GM19397 (cell line): ENCODE results near the gene TLE5.
A peak's percentile ranks its signal among the peaks of the same experiment; 100 is the strongest.
"Not testable (repeated sequence)": the region's sequence is repeated elsewhere in the genome, so short reads cannot be mapped to it uniquely, and the experiment has no call there.

ENCODE experiments used
- ATAC-seq: cut with Tn5 transposase; IDR thresholded peaks from one replicate; pipeline ENCODE4 v1.9.1; 2021; ENCODE audit warnings: mild to moderate bottlenecking, moderate library complexity; ENCODE audit not compliant: unreplicated experiment

TLE5 gene

DNA sequence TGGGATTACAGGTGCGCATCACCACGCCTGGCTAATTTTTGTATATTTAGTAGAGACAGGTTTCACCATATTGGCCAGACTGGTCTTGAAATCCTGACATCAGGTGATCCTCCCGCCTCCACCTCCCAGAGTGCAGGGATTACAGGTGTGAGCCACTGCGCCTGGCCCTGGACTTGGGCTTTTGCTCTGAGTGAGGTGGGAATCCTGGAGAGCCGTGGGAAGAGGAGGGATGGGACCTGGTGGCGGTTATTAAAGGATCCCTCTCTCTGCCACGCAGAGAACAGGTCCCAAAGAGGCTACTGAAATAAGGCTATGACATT, 1.7 kb upstream of the TLE5 start:
- ATAC-seq, result no peak

DNA sequence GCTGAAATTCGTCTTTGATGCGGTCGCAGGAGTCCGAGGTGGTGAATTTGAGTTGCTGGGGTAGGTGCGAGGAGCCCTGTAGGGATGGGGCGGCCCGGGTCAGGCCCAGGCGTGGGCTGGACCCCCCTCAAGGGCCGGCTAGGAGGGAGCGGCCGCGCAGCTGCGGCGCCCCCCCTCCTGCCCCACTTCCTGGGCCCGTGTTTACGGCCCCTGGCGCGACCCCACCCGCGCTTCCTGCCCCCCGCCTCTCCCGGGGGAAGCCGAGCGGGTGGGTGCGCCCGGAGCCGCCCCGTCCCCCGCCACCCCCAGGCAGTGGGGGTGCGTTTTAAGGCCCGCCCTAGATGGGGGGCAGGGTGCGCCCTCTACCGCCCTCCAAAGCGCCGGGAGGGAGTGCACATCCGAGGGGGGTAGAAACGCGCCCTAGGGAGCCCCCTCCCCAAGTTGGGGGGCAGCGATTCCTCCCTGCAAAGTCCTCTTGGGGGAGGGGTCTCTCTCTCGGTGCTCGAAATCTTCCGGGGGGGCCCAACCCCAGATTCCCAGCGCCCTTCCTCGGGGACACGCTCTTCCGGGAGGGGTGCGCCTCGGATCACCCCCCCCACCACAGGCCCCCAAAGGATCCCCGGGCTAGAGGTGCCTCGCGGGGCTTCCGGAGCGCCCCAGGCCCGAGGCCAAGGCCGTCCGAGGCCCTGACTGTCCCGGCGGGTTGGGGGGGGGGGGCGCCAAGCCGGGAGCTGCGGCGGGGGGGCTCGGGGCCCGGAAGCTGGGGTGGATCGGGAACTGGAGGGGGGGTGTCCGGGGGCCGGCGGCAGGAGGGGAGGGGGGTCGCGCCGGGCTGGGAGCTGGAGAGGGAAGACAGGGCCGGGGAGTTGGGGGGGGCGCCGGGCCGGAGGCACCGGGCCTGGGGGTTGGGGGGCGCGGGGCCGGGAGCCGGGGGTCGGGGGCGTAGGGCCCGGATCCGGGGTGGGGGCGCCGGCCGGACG, 823 bp downstream of the TLE5 start:
- ATAC-seq, result peak; percentile 35

DNA sequence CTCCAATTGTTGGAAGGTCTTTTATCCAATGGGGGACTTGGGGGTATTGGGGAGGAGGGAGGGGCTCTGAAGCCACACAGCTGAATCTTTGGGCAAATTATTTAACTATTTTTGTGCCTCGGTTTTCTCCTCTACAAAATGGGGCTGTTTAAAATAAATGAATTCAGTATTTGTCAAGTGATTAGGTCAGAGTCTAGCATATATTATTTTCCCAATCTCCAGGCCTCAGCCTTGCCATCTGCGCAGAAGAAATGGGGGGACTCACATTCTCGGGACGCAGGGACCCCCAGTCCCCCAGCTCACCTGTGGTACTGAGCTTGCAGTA, 1.5 kb downstream of the TLE5 start:
- no peak for ATAC-seq

DNA sequence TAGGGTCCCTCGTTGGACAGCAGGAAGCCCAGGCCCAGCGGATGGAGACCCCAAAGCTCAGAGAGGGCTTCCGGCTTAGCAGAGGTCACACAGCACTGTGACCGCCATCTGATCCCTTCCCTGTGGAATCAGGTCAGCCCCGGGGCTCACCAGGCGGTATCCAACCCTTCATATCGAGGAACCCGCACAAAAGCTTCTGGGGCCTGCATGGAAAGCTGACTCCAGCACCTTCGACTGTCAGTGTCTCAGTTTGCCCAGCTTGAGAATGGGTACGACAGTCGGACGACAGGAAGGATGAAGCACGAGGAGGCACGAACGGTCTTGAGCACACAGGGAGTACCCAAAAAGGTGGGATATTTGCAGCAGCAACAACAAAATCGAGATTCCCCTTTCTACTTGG, 2.6 kb downstream of the TLE5 start:
- ATAC-seq, result no peak

DNA sequence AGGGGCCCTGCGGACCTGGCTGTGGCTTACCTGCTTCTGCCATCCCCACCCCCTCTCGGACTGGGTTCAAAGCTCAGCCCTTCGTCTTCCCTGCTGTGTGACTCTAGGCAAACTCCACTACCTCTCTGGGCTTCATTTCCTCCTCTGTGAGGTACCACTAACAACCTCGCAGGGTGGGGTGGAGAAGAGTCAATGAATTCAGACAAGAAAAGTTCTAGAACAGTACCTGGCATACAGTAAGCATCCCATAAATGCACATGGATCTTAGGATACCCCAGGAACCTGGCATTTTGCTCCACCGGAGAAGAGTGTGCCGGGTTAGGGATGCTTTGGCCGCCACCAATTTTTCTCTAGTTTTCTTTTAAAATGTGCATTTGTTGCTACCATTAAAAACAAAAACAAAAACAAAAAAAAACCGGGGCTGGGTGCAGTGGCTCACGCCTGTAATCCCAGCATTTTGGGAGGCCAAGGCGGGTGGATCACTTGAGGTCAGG, 3.4 kb downstream of the TLE5 start:
- no peak for ATAC-seq

DNA sequence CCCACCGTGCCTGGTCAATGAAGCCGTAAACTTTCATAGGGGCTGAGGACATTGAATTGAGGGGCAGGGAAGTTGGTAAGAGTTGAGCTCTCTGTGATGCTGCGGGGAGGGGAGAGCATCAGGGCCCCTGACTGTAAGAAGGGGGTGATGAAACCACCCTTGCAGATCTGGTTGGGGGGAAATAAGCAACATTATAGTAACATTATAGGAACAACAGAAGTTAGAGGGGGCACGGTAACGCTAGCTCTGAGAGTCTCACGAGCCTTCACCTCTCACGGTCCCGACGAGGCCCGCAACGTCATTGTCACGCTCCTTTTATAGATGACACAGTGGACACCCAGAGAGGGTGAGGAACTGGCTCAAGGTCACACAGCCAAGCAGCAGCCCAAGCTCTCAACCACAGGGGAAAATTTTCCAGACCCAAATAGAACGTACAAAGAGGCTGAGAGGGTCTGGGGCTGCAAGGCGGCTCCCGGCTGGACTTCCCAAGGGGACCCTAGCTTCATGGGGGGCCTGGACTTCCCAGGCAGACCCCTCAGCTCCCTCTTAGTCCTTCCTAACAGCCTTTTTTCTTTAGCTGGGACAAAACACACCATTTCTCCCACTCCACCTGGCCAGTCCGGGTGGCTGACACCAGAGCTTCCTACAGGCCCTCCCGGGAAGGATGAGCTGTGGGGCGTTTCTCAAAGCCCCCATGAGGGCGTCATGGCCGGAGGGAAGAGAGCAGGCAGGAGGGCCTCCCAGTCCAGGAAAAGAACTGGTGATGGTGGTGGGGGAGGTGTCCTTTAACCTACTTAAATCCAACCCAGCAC, 4.1 kb downstream of the TLE5 start:
- no peak for ATAC-seq

DNA sequence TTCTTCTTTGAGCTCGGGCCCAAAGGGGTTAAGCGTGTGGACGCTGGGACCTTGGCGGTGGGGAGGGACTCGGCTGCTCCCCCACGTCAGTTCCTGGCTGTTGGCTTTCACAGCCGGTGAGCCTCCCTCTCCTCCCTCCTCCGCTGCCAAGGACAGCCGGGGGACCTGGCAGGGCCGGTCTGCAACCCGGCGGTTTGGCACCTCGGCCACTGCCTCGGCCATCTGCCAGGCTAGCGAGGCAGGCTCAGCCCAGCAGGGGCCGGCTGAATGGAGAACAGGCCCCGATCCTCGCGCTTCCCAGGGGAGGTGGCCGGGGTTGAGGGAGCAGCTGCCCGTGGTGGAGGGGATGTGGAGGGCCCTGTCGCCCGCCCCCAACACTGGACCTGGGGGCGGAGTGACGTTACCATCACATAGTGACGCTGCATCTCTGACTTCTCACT, 5.0 kb downstream of the TLE5 start:
- ATAC-seq, result no peak

DNA sequence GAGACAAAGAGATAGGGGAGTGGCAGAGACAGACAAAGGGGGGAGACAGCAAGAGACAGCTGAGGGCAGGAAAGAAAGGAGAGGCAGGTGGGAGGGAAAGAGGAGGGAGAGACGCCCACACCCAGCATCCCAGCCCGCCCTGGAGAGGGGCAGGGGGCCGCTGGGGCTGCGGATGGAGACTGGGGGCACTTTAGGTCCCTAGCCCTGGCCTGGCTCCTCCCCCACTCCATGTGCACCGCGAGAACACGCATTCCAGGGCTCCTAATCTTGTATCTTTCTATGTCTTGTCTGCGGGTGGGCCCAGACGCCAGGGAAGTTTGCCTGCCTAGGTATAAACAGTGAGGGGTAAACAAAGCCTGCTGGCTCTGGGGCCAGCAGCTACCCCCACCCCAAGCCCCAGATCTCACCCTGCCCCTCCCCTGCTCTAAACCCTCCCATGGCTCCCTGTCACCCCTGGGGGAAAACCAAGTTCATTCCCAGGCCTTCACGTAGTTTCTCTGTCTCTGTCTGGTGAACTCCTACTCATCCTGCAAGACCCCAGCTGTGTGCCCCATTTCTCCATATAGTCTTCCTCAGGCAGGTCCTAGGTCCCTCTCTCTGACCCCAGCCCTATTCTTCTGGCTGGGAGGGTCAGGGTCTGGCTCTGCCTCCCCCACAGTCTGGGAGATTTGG, 5.7 kb downstream of the TLE5 start:
- no peak for ATAC-seq

DNA sequence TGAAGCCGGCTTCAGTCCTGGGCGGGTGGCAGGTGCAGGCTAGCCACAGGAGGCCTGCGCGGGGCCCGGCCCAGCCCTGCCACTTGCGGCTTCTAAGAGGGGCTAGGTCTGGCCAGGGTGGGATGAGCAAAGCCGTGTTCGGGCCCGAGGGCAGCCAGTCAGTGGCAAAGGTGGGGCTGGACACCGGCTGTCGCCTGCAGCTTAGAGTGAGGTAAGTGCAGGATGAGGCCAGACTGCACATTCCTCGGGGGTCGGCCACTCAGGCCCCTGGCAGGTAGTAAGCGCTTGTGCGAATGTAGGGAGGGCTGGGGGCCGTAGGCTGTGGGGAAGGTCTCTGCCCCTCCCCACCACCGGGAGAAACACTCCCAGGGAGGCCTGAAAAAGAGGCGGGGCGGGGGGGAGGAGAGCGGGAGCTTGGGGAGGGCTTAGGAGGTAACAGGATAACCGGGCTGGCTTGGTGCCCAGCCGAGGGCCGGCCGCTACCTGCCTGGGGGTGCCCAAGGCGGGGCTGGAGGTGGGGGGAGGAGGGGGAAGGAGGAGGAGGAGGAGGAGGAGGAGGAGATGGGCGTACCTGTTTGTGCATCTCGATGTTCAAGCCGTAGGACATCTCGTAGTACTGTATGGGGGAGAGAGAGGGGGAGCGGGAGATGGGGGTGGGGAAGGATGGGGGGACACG, 6.4 kb downstream of the TLE5 start:
- ATAC-seq, result no peak

DNA sequence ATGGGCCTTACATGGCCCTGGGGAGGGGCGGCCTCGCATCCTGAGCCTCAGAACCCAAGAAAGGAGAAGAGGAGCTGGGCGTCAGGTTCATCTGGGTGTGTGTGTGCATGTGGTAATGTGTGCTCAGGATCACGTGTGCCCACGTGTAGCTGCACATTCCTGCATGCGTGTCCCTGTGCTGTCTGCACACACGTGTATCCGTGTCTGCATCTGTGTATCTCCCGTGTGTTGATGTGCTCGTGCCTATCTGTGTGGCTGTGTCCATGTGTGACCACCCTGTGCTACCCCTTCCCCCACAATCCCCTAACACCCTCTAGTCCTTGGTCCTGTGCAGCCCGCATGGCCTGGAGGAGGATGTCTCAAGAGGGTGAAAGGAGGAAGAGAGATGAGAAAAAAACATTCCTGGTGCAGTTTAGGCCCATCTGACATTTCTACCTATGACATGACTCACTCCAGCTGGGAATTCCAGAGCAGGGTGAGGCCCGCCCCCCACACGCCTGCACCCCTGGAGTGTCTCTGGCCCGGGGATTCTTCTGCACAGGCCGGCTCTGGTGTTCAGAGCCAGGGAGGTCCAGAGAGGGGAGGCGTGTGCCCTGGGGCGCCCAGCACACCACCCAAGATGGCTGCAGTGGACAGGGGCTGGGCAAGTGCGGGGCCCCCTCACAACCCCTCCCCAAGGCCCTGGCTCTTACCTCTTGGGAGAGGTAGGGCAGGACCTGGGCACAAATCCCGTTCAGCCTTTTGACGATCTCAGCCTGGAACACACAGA, 7.1 kb downstream of the TLE5 start:
- no peak for ATAC-seq

DNA sequence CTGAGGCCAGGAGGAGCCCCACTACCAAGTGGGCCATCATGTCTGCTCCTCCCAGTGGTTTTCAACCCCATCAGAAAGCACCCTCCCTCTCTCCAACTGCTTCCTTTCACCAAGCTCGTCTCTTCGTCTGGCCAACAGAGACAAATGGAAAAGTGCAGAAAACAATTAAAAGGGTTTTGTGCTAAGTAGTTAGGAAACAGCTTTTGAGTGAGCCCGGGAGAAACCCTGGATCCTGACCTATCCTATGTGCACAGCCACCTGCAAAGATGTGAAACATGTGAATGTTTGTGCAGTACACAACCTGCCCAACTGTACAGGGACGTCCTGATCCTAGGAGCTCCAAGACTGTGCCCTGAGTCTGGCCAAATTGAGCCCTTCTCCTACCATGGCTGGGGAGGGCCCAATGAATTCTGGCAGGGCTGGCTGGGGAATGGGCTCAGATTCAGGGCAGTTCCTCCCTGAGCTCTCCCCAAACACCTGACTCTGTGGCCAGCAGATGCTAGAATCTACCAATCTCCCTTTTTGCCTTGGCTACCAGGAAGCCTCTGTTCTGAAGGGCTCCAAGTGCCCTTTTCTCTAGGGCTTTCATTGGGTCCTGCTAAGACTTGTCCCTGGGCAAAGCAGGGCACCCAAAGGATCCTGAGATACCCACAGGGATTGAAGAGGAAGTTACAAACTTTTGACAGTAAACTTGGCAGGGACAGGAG, 7.9 kb downstream of the TLE5 start:
- ATAC-seq, result no peak

DNA sequence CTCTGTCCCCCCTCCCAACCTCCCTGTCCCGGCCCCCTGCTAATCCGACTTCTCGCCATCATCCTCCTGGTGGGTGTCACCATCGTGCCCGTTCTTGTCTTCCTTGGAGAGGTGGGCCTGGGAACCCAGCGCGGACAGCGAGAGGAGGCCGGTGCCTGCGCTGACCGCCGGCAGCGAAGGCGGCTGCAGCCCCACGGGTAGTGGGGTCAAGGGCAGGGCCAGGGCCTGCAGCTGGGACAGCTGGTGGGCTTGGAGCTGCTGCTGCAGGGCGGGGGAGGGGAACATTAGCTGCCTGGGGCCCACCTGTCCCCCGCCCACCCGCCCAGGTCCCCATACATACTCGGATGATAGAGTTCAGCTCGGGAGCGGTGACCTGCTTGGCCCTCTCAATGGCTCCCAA, 8.5 kb downstream of the TLE5 start:
- no peak for ATAC-seq

DNA sequence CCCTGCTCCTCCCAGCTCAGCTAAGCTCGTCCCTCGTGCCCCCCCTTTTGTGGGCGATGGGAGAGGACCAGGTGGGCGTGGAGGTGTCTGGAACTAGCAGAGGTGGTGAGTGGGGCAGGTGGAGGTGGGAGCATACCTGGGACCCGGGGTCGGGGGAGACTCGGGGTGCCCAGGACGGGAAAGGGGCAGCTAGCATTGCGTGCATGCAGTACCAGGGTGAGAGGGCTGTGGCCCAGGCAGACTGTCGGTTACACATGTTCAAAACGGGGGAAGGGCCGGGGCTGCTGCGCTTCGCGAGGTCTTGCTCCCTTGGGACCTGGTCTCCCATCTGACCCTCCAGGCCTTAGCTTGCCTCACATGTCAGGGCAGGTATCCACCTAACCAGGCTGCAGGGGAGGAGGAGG, 9.1 kb downstream of the TLE5 start:
- ATAC-seq, result no peak

DNA sequence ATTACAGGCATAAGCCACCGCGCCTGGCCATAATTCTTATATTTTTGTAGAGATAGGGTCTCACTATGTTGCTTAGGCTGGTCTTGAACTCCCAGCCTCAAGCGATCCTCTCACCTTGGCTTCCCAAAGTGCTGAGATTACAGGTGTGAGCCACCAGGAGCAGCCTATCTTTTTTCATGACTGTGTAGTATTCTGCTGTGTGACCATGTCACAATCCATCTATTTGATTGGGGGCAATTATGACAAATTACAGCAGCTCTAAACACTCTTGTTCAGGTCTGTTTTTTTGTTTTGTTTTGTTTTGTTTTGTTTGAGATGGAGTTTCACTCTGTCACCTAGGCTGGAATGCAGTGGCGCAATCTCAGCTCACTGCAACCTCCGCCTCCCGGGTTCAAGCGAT, 12.3 kb downstream of the TLE5 start:
- ATAC-seq, result not testable (repeated sequence)

DNA sequence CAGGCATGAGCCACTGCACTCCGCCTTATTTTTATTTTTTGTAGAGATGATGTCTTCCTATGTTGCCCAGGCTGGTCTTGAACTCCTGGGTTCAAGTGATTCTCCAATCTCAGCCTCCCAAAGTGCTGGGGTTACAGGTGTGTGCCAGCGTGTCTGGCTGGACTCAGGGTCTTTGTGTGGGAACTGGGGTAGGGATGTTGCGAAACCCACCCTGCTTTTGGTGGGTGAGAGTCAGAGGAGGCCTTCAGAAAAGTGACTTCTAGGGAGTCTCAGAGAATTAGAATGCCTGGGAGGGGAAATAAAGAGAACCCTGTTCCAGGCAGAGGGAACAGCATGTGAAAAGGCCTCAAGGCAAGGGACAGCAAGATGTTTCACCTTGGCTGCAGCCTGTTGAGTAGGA, 13.2 kb downstream of the TLE5 start:
- no peak for ATAC-seq

DNA sequence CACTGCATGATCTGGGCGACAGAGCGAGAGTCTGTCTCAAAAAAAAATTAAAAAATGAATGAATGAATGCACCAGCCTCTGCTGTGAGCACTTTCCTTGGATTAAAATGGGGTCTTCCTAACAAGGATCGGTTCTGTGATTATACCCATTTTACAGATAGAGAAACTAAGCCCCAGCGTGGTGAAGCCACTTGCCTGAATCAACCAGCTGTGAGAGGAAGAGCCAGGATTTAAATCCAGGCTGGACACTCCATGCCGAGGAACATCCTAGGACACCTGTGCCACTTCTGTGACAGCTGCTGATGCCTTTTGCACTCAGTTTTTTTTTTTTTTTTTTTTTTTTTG, 14.1 kb downstream of the TLE5 start:
- no peak for ATAC-seq

DNA sequence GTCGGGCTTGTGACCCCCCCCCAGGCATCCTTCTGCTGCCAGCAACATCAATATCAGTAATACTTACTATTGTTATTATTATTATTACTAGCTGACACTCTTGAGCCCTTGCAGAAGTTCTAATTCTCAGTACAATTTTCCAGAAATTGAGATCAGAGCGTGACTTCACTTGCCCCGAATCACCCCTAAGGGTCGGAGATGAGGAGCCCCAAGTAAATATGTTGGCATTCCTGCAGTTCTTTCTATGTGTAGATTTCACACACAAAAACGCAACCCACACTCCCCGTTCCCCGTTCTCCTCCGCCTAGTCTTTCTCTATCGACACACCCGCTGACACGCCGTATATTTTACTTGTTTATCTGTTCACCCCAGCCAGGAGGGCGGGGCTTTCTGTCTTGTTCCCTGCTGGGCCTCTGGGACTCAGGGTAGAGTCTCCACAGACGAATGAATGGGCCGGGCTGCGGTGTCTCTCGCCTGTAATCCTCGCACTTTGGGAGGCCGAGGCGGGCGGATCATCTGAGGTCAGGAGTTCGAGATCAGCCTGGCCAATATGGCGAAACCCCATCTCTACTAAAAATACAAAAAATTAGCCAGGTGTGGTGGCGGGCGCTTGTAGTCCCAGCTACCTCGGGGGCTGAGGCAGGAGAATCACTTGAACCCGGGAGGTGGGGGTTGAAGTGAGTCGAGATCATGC, 14.7 kb downstream of the TLE5 start:
- no peak for ATAC-seq

DNA sequence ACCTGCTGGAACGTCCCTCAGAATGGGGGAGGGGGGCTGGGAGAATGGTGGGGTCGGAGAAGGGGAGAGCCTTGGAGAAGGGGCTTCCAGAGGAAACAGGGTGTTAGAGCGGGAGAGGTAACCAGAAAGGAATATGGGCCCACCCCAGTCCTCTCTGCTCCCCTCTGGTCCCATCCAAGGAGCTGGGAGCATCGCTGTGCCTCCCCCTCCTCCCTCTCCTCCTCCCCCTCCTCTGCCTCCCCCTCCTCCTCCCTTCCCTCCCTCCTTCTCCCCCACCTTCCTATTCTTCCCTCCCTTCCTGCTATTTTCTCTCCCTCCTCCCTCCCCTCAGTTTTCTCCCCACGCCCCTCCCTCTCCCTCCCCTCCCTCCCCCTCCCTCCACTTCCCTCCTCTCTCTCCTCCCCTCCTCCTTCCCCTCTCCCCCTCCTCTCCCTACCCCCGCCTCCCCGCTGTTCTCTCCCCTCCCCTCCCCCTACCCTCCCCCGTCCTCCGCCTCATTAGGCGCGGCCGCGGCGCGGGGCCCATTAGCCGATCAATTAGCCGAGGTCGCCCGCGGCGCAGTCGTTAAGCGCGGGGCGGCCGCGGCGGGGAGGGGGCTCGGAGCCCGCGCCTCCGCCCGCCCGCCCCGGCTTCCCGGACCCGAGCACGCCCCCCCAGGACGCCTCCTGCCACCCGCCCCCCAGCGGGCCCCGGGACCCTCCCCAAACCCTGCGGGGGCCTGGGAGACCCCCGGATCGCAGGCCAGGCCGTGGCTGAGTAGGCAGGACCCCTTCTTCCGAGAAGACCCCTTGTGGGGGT, 15.4 kb downstream of the TLE5 start:
- no peak for ATAC-seq
